GM13977 (cell line): ENCODE results near the gene MGLL.

Experiments used
- DNase-seq: peaks from one replicate; pipeline ENCODE4 v3.0.0; 2012; ENCODE audit warnings: low spot score
- in situ Hi-C: fragments of 300-500 bp; cut with MboI; formaldehyde crosslinking; loops from one replicate; pipeline ENCODE4 v1.12.0; 2022; ENCODE audit warnings: low sequenced_read_pairs, low pct_unique_long_range_greater_than_20kb, mixed read lengths, inconsistent platforms; ENCODE audit not compliant: unreplicated experiment
- TF ChIP-seq, protein P1 (sequence below): IDR thresholded peaks from 2 replicates; pipeline ENCODE4 v1.5.1; 2012; ENCODE audit warnings: mild to moderate bottlenecking, control low read depth; ENCODE audit not compliant: insufficient read depth; ENCODE audit errors: extremely low read depth, missing control alignments

Gene MGLL

DNA sequence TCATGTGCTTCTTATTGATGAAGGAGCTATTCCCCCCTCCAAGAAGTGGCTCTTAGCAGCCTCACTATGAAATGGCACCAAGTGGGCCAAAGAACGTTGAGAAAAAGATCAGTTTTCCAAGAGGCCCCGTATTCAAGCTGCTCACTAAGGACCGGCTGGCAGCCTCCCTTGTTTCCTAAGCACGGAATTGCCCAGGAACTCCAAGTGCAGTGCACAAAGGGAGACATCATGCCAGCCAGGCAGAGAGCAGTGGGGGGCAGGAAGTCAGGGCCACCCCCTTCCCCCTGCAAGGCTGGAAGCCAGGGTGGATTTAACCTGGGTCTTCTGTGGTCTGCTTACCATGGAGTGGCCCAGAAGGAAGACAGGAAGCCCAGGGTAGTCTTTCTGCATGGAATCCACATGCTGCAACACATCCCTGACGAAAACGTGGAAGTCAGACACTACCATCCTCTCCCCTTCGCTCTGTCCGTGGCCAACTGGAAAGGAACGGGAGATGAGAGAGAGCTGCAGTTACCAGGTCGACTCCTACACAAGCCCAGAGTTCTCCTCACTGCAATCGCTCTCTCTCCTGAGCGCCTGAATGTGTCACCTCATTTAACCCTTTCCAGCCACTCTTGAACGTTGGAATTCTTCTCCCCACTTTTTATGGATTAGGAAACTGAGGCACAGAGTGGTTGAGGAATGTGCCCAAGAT is 100.1 kb downstream of the MGLL start:
- DNase-seq, result no peak
- in situ Hi-C loops, result no loop called here
- TF ChIP-seq, protein P1, sequence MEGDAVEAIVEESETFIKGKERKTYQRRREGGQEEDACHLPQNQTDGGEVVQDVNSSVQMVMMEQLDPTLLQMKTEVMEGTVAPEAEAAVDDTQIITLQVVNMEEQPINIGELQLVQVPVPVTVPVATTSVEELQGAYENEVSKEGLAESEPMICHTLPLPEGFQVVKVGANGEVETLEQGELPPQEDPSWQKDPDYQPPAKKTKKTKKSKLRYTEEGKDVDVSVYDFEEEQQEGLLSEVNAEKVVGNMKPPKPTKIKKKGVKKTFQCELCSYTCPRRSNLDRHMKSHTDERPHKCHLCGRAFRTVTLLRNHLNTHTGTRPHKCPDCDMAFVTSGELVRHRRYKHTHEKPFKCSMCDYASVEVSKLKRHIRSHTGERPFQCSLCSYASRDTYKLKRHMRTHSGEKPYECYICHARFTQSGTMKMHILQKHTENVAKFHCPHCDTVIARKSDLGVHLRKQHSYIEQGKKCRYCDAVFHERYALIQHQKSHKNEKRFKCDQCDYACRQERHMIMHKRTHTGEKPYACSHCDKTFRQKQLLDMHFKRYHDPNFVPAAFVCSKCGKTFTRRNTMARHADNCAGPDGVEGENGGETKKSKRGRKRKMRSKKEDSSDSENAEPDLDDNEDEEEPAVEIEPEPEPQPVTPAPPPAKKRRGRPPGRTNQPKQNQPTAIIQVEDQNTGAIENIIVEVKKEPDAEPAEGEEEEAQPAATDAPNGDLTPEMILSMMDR, result no peak

DNA sequence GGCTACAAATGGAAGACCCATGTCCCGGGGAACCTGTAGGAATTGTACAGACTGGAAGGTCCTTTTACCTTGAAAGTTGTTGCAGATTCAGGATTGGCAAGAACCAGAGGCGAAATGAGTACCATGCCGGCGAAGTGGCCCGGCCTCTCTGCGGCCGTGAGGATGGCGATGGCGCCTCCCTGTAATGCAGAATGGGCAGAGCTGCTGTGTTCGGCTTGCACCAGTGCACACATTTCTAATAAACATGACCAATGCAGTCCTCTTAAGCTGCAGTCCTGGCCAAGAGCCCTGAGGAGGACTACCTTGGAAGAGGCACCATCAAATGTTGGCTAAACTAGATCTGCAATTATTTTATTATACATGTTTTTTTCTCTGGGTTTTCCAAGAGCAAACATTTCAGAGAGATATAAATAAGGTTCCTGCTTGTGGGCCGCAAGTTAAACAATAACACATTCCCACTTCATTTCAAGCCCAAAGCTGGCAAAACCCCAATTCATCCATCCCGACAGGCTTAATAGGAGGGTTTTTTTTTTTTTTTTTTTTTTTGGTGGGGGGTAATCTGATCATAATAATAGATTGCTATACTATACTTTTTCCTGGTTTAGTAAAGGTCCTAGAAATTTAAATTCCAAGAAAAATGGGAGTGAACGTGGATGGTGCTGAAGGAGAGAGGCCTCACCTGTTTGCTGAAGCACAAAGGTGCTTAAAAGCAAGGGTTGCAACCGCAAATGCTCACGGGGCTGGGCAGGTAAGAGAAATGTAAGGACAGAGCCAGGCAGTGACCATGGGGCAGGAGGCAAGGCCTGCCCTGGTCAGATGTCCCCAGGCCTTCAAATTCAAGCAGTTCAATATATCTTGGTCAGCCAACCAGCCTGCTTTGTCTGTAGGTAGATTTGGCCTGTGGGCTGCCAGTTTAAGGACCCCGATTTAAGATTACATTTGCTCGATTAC is 101.1 kb downstream of the MGLL start:
- in situ Hi-C loops, result no loop called here
- no peak for DNase-seq

DNA sequence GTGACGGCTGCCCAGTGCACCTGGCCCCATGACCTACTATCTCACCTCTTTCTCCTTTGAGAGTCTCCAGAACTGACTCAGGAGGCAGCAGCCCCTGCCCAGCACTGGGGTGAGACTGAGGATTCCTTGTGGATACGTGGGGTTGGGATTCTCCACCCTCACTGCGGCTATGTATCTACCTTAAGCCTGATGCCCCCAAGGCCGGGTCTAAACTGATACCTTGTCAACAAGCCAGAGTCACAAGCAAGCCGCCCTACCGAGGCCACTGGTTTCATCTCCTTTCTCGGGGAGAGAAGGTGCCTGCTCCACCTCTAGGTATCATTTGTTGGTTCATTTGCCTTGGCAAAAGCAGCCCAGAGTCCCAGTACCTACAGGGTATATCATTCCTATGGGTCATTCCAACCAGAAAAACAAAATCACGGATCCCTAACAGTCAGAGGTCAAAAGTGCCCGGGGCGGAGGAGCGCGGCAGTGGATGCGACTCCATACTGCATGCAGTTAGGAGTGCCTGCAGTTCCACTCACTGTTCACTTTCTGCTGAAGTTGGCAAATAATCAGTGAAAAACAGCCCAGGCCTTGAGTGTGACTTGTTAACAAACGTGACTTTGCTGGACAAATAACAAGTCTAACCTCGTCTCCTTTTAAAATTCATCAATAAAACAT is 102.0 kb downstream of the MGLL start:
- in situ Hi-C loops, result no loop called here
- TF ChIP-seq, protein P1, result no peak
- DNase-seq, result no peak

More for the DNA sequence above, 101.1 kb downstream of the MGLL start:
- TF ChIP-seq, protein P1, result no peak

DNA sequence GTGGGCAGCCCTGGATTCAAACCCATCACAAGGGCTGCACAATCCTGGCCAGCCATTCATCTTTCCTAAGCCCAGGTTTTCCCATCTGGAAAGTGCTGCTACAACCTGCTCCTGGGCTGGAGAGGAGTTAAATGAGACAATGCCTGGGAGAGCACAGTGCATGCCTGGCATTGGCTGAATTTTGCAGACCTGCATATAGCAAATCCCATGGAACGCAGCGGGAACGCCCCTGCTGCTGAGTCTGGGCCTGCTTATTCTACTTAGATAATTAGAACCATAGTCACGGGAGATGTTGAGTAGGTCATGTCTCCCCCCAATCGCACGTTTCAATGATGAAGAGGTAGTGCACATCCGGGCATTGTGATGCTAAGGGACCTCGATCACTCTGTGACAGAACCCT is 102.9 kb downstream of the MGLL start:
- in situ Hi-C loops, result no loop called here
- TF ChIP-seq, protein P1, result no peak
- no peak for DNase-seq

DNA sequence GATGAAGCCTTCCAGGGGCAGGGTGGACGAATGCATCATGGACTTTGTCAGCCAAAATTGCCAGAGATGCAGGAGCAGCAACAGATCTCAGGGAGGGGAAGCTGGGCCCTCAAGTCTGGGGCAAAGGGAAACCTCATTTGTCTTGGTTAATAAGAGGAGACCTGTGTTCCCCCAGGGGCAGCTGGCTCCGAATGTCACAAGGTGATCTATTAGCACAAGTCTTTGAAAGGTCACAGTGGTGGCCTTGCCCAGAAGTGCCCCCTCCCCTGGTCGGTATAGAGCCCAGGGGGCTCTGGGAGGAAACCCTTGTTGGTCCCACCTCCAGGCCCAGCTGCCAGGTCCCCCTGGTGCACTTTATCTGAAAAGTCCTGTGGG is 103.4 kb downstream of the MGLL start:
- DNase-seq, result no peak
- TF ChIP-seq, protein P1, result no peak
- in situ Hi-C loops, result no loop called here

DNA sequence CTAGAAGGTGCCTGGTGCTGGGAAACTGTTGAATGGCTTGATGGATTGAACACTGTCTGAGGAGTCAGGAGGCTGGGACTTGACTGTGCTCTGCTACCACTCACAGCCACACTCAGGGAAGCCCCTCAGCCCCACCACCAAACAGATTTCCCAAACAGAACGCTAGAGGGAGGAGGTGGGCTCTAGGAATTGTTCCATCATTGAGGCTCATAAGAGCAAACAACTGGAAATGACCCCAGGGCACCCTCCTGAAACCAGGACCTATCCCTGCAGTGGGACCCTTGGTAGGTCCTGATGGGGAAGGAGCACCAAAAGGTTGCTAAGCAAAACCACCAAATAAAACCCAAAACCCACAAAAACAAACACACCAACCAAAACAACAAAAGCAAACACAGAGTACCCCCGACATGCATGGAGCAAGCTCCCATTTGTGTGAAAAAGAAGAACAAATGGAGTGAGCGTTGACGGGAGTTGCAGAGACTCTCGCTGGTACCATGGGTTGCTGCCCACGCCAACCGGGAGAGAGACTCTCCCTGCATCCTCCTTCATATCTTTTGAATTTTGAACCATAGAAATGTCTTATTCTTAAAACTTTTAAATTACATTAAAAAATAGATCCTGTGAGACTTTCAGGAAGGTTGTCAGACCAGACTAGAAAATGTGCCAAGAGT is 103.9 kb downstream of the MGLL start:
- TF ChIP-seq, protein P1, result no peak
- no peak for DNase-seq
- in situ Hi-C loops, result no loop called here
